ENCODE data around the gene RAB17. TPM values are rescaled to one million over a fixed set of nuclear protein-coding genes. Genes with fewer than 3 reads are reported as not detected.

RAB17 gene
- total RNA-seq, 1 experiment from 2014 or later, result 17.2 TPM

GRCh38 chr2:237583385-237584295, 6.9 kb downstream of the RAB17 start:
- intact Hi-C loops (cut with micrococcal nuclease), result no loop called here
- no peaks in the 10 kb centered on the region for H3K4me1 Mint-ChIP-seq (ENCODE audit: insufficient read depth, unreplicated experiment)
- peaks cover 5% of the 10 kb centered on the region for H3K36me3 Mint-ChIP-seq (ENCODE audit: insufficient read depth, unreplicated experiment)
- TF ChIP-seq CTCF (IDR thresholded peaks at IDR 0.05; ENCODE audit: unreplicated experiment), result no peak
- ChIA-PET POLR2A (no interaction called here), CTCF (interaction anchor here (0.6 to 2.7 kb wide), 7 partner anchors 8 to 557 kb away, joined by 3 to 9 read pairs (median 4); no protein-coding TSS in a partner anchor)
- DNase-seq (ENCODE audit: unreplicated experiment), result no peak
- H3K4me3 Mint-ChIP-seq (ENCODE audit: unreplicated experiment), result no peak overlapping the region
- no peak overlapping the region for H3K27ac Mint-ChIP-seq (ENCODE audit: low read depth, unreplicated experiment)
- no peaks in the 10 kb centered on the region for H3K27me3 Mint-ChIP-seq (ENCODE audit: insufficient read depth, unreplicated experiment)
- H3K9me3 Mint-ChIP-seq (ENCODE audit: unreplicated experiment), result no peaks in the 10 kb centered on the region
- BruUV-seq (replicated peaks), result no TSS peak

GRCh38 chr2:237581751-237582746, 8.5 kb downstream of the RAB17 start:
- Mint-ChIP-seq H3K36me3 (ENCODE audit: insufficient read depth, unreplicated experiment) (peaks cover 5% of the 10 kb centered on the region), H3K4me1 (ENCODE audit: insufficient read depth, unreplicated experiment) (no peaks in the 10 kb centered on the region), H3K4me3 (ENCODE audit: unreplicated experiment) (no peak overlapping the region), H3K27ac (ENCODE audit: low read depth, unreplicated experiment) (no peak overlapping the region), H3K9me3 (ENCODE audit: unreplicated experiment) (no peaks in the 10 kb centered on the region), H3K27me3 (ENCODE audit: insufficient read depth, unreplicated experiment) (no peaks in the 10 kb centered on the region)
- POLR2A ChIA-PET, result interaction anchor here (0.5 to 0.9 kb wide), 3 partner anchors 7 to 427 kb away, joined by 4 read pairs; no protein-coding TSS in a partner anchor
- no peak for TF ChIP-seq CTCF (IDR thresholded peaks at IDR 0.05; ENCODE audit: unreplicated experiment)
- CTCF ChIA-PET, result interaction anchor here (0.5 to 2.7 kb wide), 8 partner anchors 7 to 163 kb away, joined by 3 to 11 read pairs (median 4); partner anchors contain the start of gene RAB17
- no peak for DNase-seq (ENCODE audit: unreplicated experiment)
- intact Hi-C loops (cut with micrococcal nuclease), result no loop called here
- no TSS peak for BruUV-seq (replicated peaks)

- CTCF ChIA-PET, result interaction anchor here (0.5 to 1.4 kb wide), 4 partner anchors 9 to 69 kb away, joined by 3 to 11 read pairs (median 4); partner anchors contain the start of gene RAB17
- H3K4me1 Mint-ChIP-seq (ENCODE audit: insufficient read depth, unreplicated experiment), result no peaks in the 10 kb centered on the region
- intact Hi-C loops (cut with micrococcal nuclease), result no loop called here
- H3K27me3 Mint-ChIP-seq (ENCODE audit: insufficient read depth, unreplicated experiment), result no peaks in the 10 kb centered on the region
- no peak for DNase-seq (ENCODE audit: unreplicated experiment)
- H3K4me3 Mint-ChIP-seq (ENCODE audit: unreplicated experiment), result no peak overlapping the region
- no peaks in the 10 kb centered on the region for H3K9me3 Mint-ChIP-seq (ENCODE audit: unreplicated experiment)
- H3K27ac Mint-ChIP-seq (ENCODE audit: low read depth, unreplicated experiment), result no peak overlapping the region
- H3K36me3 Mint-ChIP-seq (ENCODE audit: insufficient read depth, unreplicated experiment), result peaks cover 5% of the 10 kb centered on the region
- POLR2A ChIA-PET, result interaction anchor here (0.6 to 0.9 kb wide), 2 partner anchors 8 to 111 kb away, joined by 4 read pairs; no protein-coding TSS in a partner anchor
- no TSS peak for BruUV-seq (replicated peaks)
- TF ChIP-seq CTCF (IDR thresholded peaks at IDR 0.05; ENCODE audit: unreplicated experiment), result no peak
Observed at GRCh38 chr2:237581326-237581725, 9.2 kb downstream of the RAB17 start.
